CD14-positive monocyte (primary cell): ENCODE results near the gene AMPD1. TPM values are rescaled to one million over a fixed set of nuclear protein-coding genes. Genes with fewer than 3 reads are reported as not detected.

Experiments
- DNase-seq, 3 donors: peaks; one replicate each; pipeline ENCODE4 v3.0.0-alpha.2; 2011 to 2022
- H2AFZ ChIP-seq: 2 replicates; pipeline ENCODE4 v1.6.0; 2012; ENCODE audit warnings: mild to moderate bottlenecking, low read depth, low read length, inconsistent platforms; ENCODE audit not compliant: insufficient read depth, poor library complexity, severe bottlenecking
- H3K27ac ChIP-seq, 2 donors: 1 replicate in 1 of 2; 2 replicates in 1 of 2; pipeline ENCODE4 v1.5.1; 2012 to 2013; ENCODE audit warnings: low read length in 2 of 2, control low read depth in 1 of 2, inconsistent platforms in 1 of 2, low read depth in 1 of 2, mild to moderate bottlenecking in 1 of 2
- H3K27me3 ChIP-seq, 2 donors: one replicate each; pipeline versions ENCODE4 v1.6.0 to v1.6.1; 2011 to 2013; ENCODE audit warnings: low read length in 2 of 2; ENCODE audit not compliant: control insufficient read depth in 2 of 2, insufficient read depth in 2 of 2
- H3K36me3 ChIP-seq, 2 donors: replicated peaks in 1 of 2; 1 replicate in 1 of 2; 2 replicates in 1 of 2; pipeline versions ENCODE4 v1.5.1 to v1.6.1; 2012 to 2013; ENCODE audit warnings: low read length in 2 of 2, control low read depth in 1 of 2, inconsistent platforms in 1 of 2, mild to moderate bottlenecking in 1 of 2; ENCODE audit not compliant: insufficient read depth in 2 of 2, control insufficient read depth in 1 of 2
- H3K4me1 ChIP-seq, 2 donors: 1 replicate in 1 of 2; 2 replicates in 1 of 2; pipeline versions ENCODE4 v1.5.1 to v1.6.1; 2012 to 2013; ENCODE audit warnings: low read length in 2 of 2, control low read depth in 1 of 2, inconsistent platforms in 1 of 2, mild to moderate bottlenecking in 1 of 2, moderate library complexity in 1 of 2; ENCODE audit not compliant: insufficient read depth in 2 of 2, control insufficient read depth in 1 of 2
- H3K4me2 ChIP-seq: replicated peaks from 2 replicates; pipeline ENCODE3; 2012; ENCODE audit warnings: low read length, moderate library complexity, mild to moderate bottlenecking; ENCODE audit not compliant: poor library complexity, severe bottlenecking; ENCODE audit errors: extremely low read depth
- H3K4me3 ChIP-seq, 3 experiments: fragments of 200-600 bp in 1 of 3; sonication (generic) in 1 of 3; replicated peaks in 1 of 3; 1 replicate in 2 of 3; 2 replicates in 1 of 3; pipeline ENCODE4 v1.5.1; 2011 to 2013; ENCODE audit warnings: low read length in 3 of 3, mild to moderate bottlenecking in 3 of 3, control low read depth in 2 of 3, low read depth in 2 of 3, inconsistent platforms in 1 of 3, moderate library complexity in 1 of 3
- H3K79me2 ChIP-seq: 2 replicates; pipeline ENCODE4 v1.6.0; 2012; ENCODE audit warnings: mild to moderate bottlenecking, control low read depth, inconsistent platforms, low read length, moderate library complexity; ENCODE audit not compliant: insufficient read depth
- H3K9ac ChIP-seq: 2 replicates; pipeline ENCODE4 v1.6.0; 2017; ENCODE audit warnings: low read length, mild to moderate bottlenecking; ENCODE audit not compliant: insufficient read depth, poor library complexity, severe bottlenecking
- H3K9me3 ChIP-seq, 2 donors: replicated peaks in 1 of 2; 1 replicate in 1 of 2; 2 replicates in 1 of 2; pipeline versions ENCODE4 v1.5.1 to v1.6.1; 2012 to 2013; ENCODE audit warnings: low read length in 2 of 2, control low read depth in 1 of 2; ENCODE audit not compliant: control insufficient read depth in 1 of 2, insufficient read depth in 1 of 2
- H4K20me1 ChIP-seq: 2 replicates; pipeline ENCODE4 v1.6.0; 2012; ENCODE audit warnings: mild to moderate bottlenecking, low read length, control low read depth, moderate library complexity; ENCODE audit not compliant: insufficient read depth
- H3K27ac Mint-ChIP-seq, 7 donors: one replicate each; pipeline ENCODE4 v1.8.0; 2020; ENCODE audit warnings: mild to moderate bottlenecking in 7 of 7, mixed read lengths in 7 of 7, moderate library complexity in 6 of 7, inconsistent platforms in 2 of 7
- H3K27me3 Mint-ChIP-seq, 3 donors: one replicate each; pipeline ENCODE4 v1.8.0; 2021 to 2022; ENCODE audit warnings: low read depth in 3 of 3, mild to moderate bottlenecking in 3 of 3, mixed read lengths in 3 of 3, moderate library complexity in 3 of 3, inconsistent platforms in 1 of 3
- H3K36me3 Mint-ChIP-seq, 2 donors: one replicate each; pipeline ENCODE4 v1.8.0; 2020; ENCODE audit warnings: mixed read lengths in 2 of 2, inconsistent platforms in 1 of 2, mild to moderate bottlenecking in 1 of 2
- H3K4me1 Mint-ChIP-seq: one replicate; pipeline ENCODE4 v1.8.0; 2020; ENCODE audit warnings: mild to moderate bottlenecking, mixed read lengths
- H3K4me3 Mint-ChIP-seq, 2 donors: one replicate each; pipeline ENCODE4 v1.8.0; 2020; ENCODE audit warnings: mild to moderate bottlenecking in 2 of 2, mixed read lengths in 2 of 2, moderate library complexity in 1 of 2
- H3K9me3 Mint-ChIP-seq, 7 donors: one replicate each; pipeline ENCODE4 v1.8.0; 2020 to 2022; ENCODE audit warnings: mixed read lengths in 7 of 7, mild to moderate bottlenecking in 6 of 7, moderate library complexity in 6 of 7, inconsistent platforms in 2 of 7
- WGBS: methylation state at CpG from one replicate; pipeline ENCODE4 v1.1.5; 2013; ENCODE audit warnings: missing lambda C conversion rate; ENCODE audit not compliant: insufficient coverage; 5-methylcytosine and 5-hydroxymethylcytosine counted together
- intact Hi-C, 2 donors: fragments of 100-400 bp; cut with micrococcal nuclease; formaldehyde crosslinking; loops; one replicate each; pipeline versions ENCODE4 v1.15.0 to v1.15.1; 2023
- polyA plus RNA-seq, 3 donors: library from polyadenylated mRNA; depleted of rRNA in 1 of 3; unstranded in 2 of 3; stranded (reverse) in 1 of 3; fragments of 300-500 nt in 2 of 3; fragments of >200 nt in 1 of 3; fragmentation: Illumina TruSeq in 2 of 3; gene quantifications; 1 replicate in 2 of 3; 2 replicates in 1 of 3; pipeline ENCODE4 v1.2.3, GENCODE V29; 2012 to 2021
- TF ChIP-seq, protein P1 (sequence below): fragments of 200-600 bp; IDR thresholded peaks from one replicate; pipeline ENCODE4 v1.8.0; 2022; ENCODE audit warnings: antibody characterized with exemption, mild to moderate bottlenecking

Gene AMPD1
- polyA plus RNA-seq, 3 donors = not detected

DNA sequence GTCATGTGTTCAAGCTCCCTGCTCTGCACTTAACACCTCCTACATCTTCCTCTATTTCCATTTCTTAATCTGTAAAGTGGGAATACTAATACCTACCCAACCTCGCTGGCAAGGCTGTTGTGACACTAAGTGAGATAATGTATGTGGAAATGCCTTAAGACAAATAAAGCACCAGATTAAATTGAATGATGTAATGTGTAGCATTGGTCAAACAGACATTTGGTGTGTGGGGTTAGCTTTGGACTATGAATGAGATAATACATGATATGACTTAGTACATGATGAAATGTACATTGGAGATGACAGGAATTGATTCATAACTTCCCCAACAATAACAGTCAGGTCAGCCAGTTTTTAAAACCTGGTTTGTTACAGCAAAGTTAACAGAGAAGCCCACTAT lies 5.2 kb downstream of the AMPD1 start:
- H3K27ac ChIP-seq = no peak overlapping the region
- intact Hi-C loops = no loop called here
- Mint-ChIP-seq H3K4me3 (no peak overlapping the region), H3K27me3 (peaks cover 3 to 23% (median 8%) of the 10 kb centered on the region in 3 donors), H3K4me1 (no peaks in the 10 kb centered on the region), H3K36me3 (no peaks in the 10 kb centered on the region), H3K9me3 (no peaks in the 10 kb centered on the region), H3K27ac (no peak overlapping the region)
- no peak overlapping the region for H3K9ac ChIP-seq
- H3K9me3 ChIP-seq = no peaks in the 10 kb centered on the region
- H2AFZ ChIP-seq = no peak overlapping the region
- no peak overlapping the region for H3K4me2 ChIP-seq
- 100% methylated on average over 1 of the region's 1 CpG for WGBS
- H3K4me3 ChIP-seq = no peak overlapping the region
- H3K27me3 ChIP-seq = peaks cover under 1 to 4% of the 10 kb centered on the region in 2 donors
- H3K36me3 ChIP-seq = no peaks in the 10 kb centered on the region
- H3K79me2 ChIP-seq = no peaks in the 10 kb centered on the region
- no peaks in the 10 kb centered on the region for H3K4me1 ChIP-seq
- DNase-seq = no peak
- TF ChIP-seq, protein P1, sequence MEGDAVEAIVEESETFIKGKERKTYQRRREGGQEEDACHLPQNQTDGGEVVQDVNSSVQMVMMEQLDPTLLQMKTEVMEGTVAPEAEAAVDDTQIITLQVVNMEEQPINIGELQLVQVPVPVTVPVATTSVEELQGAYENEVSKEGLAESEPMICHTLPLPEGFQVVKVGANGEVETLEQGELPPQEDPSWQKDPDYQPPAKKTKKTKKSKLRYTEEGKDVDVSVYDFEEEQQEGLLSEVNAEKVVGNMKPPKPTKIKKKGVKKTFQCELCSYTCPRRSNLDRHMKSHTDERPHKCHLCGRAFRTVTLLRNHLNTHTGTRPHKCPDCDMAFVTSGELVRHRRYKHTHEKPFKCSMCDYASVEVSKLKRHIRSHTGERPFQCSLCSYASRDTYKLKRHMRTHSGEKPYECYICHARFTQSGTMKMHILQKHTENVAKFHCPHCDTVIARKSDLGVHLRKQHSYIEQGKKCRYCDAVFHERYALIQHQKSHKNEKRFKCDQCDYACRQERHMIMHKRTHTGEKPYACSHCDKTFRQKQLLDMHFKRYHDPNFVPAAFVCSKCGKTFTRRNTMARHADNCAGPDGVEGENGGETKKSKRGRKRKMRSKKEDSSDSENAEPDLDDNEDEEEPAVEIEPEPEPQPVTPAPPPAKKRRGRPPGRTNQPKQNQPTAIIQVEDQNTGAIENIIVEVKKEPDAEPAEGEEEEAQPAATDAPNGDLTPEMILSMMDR = no peak
- no peaks in the 10 kb centered on the region for H4K20me1 ChIP-seq

DNA sequence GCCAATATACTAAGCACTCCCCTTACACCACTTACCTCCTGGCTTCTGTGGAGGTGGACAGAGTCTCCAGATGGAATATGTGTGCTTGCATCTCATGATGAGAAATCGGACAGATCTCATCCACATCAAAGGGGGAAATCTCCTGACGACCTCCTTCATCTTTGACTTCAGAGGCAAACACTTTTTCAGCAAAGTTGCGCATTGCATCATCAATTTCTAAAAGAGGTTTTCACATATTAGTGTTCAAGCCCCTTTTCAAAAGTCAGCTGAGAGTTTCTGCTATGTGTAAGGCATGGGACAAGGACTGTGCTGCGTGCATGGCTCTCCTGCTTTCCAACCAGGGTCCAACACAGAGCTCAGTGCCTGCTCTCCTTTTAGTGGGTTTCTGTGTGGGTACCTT lies 6.8 kb downstream of the AMPD1 start:
- TF ChIP-seq, protein P1 = no peak
- Histone ChIP-seq H3K9ac (no peak overlapping the region), H3K36me3 (no peaks in the 10 kb centered on the region), H3K4me1 (no peaks in the 10 kb centered on the region), H3K4me3 (no peak overlapping the region), H3K9me3 (no peaks in the 10 kb centered on the region), H3K79me2 (no peaks in the 10 kb centered on the region), H4K20me1 (no peaks in the 10 kb centered on the region), H3K4me2 (no peak overlapping the region), H3K27ac (no peak overlapping the region), H3K27me3 (peaks cover 3 to 4% of the 10 kb centered on the region in 2 donors), H2AFZ (no peak overlapping the region)
- H3K36me3 Mint-ChIP-seq = no peaks in the 10 kb centered on the region
- H3K9me3 Mint-ChIP-seq = no peaks in the 10 kb centered on the region
- no peak overlapping the region for H3K27ac Mint-ChIP-seq
- no peak for DNase-seq
- WGBS = 82% methylated on average over 3 of the region's 4 CpGs
- intact Hi-C loops = no loop called here
- H3K4me3 Mint-ChIP-seq = no peak overlapping the region
- no peaks in the 10 kb centered on the region for H3K4me1 Mint-ChIP-seq
- H3K27me3 Mint-ChIP-seq = peaks cover 3 to 19% (median 4%) of the 10 kb centered on the region in 3 donors
